COLO668 (cell line): ENCODE measurements around the gene ATXN1.

Experiments used
- DNase-seq: peaks from one replicate; lab custom pipeline; 2025; ENCODE audit not compliant: unreplicated experiment; lab: John Stamatoyannopoulos, UW

Gene ATXN1

DNA sequence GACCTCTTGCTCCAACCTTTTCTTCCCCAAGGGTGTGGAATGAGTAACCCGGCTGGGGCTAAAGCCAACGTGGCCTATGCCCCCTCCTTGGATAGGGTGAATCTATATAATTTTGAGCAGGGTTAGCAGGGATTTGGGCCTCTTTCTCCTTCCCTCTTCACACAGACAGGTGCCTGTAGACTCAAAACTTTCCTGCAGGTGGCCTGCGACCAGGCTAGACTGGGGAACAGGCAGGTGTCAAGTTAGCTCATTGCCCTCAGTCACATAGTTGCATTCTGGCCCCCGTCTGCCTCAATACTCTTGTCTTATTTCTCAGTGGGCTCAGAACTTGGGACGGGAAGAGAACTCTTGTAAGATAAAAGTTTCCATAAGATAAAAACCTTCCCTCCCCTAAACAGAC is 243.0 kb downstream of the ATXN1 start:
- no peak for DNase-seq

DNA sequence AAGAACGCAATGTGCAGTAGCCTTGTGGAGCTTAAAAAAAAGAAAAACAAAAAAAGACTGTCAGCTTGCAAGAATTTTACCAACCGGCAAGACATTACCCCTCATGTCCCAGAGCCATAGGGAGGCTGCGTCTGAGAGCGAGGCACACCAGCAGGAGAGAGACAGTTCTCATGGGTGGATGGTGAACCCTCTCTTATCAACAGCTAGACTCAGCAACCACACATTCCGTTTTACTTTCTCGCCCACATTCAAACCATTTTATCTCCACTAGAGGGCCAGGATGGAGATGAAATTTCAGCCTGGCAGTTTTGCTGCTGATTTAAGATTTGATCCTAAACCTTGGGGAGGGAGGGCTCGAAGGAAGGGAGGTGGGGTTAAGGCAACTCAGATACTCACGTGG is 247.0 kb downstream of the ATXN1 start:
- DNase-seq, result no peak

DNA sequence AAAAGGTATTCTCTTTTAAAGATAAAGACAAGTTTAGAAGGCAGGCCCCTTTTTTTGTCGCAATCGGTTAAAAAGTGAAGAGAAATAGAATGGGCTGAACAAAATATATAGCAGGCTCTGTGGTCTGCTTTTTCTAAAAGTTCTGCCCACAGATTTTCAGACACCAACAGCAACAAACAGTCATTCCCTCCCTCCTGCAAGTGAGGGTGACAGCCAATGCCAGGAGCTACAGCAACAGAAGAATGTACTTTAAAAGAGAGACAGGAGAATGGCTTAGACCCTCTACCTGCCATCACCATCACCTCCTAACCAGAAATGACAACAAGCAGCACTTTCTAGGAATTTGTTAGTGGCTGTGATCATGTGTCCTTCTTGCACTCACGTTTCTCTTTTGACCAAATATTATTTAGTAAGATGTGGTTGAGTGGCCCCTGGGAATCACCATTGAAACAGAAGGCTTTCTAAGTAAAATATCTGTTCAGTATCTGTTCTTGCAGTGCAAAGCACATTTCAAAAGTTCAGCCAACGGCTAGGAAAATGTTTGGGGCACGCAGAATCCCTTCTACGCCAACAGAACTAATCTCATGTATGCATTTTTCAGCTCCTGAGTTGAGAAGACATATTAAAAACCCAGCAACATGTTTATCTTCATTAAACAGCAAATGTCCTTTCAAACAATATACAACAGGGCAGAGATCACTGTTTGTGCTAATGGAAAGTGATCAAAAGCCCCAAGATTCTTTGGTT is 248.5 kb downstream of the ATXN1 start:
- no peak for DNase-seq

DNA sequence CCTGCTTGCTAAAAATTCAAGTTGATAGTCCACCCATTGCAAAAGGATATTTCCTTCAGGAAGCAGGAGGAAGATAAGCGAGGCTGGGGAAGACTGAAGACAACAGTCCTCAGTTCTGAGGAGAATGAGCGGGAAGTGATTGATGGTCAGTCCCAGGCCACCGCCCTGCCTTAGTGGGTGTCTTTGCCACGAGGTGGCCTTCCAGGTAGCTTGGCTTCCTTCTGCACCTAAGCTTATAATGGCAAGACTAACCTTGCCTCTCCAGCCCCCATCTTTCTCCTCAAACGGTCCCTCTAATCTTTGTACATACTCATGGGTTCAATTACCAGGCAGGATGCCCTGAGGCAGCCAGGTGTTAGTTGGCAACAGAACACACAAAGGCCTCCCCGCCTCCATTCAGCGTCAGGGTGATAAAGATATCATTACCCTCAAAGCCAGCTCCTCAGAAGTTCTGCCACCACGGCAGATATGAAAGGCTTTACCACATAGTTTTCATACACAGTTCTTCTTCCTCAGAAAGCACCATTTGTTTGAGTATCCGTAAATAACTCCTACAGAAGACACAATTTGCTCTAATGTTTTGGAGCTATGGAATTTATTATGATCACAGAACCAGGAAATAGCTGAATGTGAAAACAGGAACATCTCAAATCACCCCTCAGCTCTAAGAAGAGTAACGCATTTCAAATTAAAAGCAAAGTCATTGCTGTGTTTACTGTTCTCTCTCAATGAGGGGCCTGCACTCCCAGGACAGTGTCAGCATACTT is 249.4 kb downstream of the ATXN1 start:
- peak; percentile 78 for DNase-seq

DNA sequence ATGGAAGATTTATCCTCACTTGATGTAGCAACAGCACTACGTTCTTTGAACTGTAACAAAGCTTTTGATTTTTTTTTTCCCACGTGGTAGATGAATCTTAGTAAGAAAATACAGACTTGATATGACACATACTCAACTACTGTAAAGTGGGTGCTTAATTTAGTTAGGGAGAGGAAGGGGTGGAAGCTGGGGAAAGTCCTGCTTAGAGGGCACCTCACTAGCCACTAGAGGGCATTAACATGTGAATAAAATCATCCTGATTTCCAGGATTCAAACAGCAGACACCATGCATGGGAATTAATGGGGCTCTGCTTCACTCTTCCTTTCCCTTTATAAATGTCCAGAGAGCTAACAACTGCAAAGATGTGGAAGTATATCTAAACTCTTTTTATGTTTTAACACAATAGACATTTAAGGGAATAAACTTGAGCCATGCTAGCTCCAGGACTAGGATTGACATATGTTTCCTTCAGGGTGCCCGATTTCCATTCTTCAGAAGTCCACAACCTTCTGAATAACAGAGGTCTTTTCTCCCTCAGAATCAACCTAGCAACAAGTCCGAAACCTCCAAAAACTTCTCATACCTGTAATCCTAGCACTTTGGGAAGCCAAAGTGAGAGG is 250.1 kb downstream of the ATXN1 start:
- DNase-seq, result peak; percentile 10

DNA sequence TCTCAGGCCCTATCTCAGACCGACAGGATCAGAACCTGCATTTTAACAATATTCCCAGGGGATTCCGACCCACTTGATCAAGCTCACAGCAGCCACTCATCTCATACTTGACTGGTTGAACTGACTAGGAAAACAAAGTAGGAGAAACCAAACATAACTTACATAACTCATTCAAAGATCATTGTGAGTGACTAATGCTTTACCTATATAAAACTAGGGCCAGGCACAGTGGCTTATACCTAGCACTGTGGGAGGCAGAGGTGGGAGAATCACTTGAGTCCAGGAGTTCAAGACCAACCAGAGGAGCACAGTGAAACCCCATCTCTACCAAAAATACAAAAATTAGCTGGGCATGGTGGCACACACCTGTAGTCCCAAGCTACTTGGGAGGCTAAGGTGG is 251.0 kb downstream of the ATXN1 start:
- no peak for DNase-seq

DNA sequence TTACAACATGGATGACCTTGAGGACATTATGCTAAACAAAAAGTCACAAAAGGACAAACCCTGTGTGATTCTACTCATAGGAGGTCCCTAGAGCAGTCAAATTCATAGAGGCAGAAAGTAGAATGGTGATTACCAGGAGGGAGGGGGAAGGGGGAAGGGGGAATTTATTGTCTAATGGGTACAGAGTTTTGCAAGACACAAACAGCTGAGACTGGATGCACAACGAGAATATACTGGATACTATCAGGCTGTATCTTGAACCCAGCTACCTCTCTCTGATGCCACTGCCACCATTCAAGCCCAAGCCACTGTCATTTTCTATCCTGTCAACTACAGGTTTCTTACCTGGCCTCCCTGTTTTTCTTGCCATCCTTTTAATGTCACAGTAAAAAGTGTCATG is 252.3 kb downstream of the ATXN1 start:
- DNase-seq, result no peak

DNA sequence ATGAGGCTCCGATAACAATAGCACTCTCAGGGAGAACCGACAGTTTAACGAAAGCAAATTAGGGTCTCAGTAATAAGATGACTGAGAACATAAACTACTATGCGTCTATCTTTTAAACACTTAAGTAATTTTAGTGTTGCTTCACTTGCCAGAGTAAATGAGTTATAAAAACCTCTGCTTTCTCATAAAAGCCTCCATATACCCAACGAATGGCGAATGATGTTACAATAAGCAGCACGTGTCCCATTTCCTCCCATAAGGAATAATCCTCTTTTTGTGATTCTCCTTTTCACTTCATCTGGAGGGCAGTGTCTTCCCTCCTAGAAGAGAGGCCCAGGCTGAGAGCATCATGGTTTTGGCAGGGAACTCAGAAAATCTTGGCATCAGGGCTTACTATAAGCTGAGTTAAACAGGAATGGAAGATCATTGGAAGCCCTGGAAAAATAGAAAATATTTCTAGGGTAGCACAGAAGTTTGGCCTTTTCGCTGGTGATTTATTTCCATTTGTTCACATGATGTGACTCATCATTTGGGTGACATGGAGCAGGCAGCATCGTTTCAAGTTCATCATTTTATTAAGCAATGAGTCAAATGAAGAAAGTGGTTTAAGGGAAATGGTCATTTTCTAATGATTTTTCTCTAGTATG is 255.4 kb downstream of the ATXN1 start:
- no peak for DNase-seq

DNA sequence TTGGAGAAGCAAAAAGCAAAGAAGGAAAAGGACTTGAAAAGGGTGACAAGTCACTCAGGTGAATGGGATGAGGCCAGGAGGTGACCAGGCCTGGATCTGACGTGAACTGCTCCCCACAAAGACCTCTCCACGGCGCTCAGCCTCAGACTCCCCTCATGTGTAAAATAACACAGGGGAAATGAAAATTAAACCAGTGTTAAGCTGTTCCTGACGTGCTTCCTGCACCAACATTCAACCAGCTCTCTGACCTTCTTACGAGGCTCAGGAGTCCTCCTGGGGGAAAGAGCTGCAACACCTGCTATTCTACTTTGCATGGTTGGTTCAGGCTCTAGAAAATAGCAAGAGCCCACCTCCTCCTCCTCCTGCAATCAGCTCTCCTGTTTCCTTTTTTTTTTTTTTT is 256.7 kb downstream of the ATXN1 start:
- DNase-seq, result no peak

DNA sequence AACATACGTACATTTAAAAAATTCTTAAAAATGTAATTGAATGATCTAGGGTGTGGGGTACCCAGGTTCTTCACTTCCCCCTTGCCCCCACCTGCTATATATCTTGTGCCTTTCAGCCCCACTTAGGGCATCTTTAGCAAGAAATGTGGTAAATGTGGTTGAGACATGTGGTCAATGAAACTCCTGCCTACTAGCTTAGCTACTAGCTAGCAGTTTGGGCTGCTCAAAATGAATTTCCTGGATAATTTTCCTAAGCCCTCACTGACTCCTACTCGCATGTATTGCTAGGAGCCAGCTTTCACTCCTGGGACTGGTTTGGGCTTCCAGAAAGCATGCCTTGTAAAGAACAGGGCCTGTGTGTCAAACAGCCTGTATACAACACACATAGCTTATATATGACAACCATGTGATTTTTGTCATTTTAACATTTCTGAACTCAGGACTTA is 257.3 kb downstream of the ATXN1 start:
- DNase-seq, result no peak

DNA sequence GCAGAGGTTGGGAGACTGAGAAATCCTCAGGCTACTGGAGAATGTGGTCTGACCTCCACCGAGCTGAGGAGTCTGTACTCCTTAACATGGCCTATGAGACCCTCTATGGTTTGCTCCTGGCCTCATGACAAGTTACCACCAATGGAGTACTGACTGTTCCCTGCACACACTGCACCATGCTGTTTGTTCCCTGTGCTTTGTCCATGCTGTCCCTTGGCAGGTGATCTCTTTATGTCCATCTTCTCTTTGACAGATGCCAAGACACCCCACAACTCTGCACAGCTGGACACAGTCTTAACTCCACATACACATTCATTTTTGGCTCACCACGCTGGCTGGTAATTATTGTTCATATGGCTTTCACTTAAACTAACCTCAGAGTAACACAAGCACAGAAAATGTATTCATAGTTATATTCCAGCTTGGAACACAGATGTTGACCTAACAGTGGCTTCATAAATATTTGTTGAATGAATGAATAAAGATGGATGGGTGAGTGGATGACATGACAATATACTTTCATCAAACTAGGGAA is 258.0 kb downstream of the ATXN1 start:
- no peak for DNase-seq

DNA sequence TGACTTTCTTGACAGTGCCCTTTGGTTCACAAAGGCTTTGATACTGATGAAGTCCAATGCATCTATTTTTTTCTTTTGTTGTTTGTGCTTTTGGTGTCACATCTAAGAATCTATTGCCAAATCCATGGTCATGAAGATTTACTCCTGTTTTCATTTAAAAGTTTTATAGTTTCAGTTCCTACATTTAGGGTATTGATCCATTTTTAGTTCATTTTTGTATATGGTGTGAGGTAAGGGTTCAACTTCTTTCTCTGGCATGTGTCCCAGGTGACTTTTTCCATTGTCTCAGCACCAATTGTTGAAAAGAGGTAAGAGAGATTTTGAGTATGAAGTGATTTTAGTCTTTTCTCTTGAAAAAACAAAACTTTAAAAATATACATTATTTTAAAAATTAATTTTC is 262.3 kb downstream of the ATXN1 start:
- no peak for DNase-seq

DNA sequence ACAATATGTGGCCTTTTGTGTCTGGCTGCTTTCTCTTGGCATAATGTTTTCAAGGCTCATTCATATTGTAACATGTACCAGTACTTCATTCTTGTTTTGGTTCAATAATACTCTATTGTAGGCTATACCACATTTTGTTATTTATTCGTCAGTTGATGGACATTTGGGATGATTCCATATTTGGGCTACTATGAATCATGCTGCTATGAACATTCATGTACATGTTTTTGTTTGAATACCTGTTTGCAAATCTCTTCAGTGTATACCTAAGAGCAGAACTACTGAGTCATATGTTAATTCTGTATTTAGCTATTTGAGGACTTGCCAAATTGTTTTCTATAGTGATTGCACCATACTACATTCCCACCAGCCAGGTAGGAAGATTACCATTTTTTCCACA is 263.0 kb downstream of the ATXN1 start:
- DNase-seq, result no peak

DNA sequence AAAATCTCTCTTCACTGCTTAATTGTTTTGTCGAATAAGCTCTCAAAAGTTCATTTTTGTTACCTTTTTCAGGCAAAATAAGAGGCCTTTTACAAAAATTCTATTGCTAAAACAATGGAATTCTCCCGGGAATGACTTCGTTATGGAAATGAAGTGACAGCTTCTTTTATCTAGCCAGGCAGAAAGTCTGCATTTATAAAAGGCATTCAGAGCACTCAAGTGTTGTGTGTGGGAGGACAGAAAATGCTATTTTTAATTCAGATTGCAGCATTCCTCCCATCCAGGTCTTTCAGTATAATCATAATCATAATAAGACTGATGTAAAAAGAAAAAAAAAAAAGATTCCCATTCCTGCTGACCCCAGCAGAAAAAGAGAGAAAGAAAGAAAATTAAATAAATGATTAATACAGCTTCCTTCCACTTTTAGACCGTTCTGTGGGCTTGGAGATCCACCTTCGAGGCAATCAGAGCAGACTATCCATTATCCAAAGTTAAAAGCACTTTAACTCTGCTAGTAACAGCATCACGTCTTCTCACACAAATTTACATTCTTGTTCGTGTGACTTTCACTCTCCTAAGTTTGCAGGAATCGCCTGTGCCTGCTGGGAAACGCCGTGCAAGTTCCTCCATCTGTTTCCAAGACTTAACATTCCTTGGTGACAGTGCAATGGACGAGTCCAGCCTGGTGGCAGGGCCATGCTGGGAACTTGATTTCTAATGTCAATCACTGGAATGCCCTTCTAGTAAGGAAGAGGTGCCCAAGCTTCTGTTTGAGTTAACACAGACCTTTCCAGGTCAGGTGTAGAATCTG is 264.1 kb downstream of the ATXN1 start:
- DNase-seq, result no peak

DNA sequence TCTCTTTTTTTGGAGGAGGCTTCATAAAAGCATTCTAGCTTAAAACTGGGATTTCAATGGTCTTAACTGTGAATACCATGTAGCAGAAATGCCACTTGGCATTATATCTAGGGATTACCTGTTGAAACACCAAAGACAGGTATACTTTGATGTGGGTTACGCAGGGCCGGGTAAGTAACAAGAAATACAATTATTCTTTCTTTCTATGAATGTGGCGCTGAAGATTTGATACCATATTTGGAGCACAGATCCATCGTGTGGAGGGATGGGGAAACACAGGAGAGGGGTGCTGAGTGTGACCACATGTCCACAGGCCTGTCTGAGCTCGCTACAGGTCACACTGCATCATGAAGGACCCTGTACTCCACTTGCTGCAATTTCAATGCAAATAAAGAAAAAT is 265.1 kb downstream of the ATXN1 start:
- no peak for DNase-seq

DNA sequence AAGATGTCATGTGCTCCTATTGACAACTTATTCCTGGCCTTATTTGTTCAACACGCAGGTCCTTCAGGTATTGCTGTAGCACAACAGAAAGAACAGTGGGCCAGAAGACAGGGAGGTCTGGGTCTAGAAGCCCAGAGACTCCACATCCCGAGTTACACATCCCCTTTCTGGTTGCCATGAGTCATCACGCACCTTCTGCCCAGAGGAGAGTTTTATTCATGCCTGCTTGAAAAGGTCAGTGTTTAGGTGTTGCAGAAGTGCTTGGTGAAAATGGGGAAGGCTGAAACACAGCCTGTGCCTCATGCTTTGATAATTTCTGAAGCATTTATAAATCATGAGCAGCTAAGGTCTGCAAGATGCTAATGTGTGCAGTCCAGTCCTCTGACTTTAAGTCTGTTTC is 266.5 kb downstream of the ATXN1 start:
- no peak for DNase-seq

DNA sequence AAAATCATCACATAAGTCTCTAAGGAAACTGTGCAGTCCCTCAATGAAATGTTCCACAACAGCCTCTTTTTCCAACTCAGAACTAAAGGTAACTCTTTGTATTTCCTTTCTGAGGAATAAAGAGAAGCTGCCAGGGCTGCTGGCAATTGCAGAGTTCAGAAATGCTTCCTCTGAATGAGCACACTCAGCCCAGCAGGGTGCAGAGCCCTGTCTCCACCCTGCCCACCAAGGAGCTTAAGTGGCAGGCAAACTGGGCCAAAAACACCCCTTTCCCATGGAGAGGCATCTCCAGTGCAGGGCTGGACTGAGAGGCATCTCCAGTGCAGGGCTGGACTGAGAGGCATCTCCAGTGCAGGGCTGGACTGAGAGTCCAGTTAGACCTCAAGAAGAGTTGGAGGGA is 267.5 kb downstream of the ATXN1 start:
- no peak for DNase-seq

DNA sequence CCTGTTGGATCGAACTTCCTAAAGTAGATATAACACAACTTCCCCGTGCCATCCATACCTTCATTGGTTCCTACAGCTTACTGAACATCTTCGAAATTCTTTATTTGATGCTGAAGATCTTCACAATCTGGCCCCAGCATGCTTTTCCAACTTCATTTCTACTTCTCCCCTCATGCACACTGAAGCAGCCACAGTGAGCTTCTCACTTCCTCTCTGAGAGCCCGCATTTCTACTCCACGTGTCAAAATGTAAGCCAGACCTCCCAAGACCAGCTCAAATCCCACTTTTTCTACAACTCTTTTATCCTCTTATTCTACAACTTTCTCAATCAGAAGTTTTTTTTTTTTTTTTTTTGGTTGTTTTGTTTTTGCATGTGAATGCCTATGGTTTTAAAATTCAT is 268.1 kb downstream of the ATXN1 start:
- no peak for DNase-seq

DNA sequence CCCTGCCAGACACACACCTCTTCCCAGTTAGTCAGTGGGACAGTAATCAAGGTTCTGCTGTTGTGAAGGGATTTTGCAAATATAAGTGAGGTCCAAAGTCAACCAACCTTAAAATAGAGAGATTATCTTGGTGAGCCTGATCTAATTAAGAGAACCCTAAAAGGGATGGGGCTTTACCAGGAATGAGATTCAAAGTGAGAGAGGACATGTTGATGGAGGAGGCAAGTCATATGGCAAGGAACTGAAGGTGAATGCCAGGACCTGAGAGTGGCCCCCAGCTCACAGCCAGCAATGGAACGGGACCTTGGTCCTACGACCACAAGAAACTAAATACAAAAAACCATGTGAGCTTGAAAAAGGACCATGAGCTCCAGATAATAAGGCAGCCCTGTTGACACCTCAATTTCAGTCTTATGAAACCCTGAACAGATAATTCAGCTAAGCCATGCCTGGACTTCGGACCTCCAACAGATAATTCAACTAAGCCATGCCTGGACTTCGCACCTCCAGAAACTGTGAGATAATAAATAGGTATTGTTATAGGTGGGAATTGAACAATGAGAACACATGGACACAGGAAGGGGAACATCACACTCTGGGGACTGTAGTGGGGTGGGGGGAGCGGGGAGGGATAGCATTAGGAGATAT is 269.5 kb downstream of the ATXN1 start:
- no peak for DNase-seq

DNA sequence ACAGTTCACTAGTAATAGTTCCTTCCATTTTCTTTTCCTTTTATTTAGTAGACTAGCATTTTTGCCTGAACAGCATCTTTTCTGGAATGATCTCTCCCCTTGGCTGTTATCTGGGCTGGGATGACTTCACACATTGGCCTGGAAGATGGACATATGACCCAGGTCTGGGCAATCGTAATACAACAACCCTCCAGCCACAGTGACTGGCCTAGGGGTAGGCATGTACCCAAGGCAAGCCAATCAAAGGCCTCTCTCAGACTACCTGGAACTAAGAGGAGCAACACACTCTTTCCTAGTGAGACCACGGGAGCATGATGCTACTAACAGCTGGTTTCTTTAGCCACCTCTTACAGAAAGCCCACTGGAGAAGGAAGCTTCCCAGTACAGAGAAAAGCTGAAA is 270.6 kb downstream of the ATXN1 start:
- no peak for DNase-seq
